Testis (tissue), 2 donors: ENCODE measurements around the gene RCAN2.

Source experiments
- CTCF ChIP-seq, 3 experiments: fragments of 450-650 bp in 2 of 3; fragments of 200-600 bp in 1 of 3; sonication (generic) in 1 of 3; IDR thresholded peaks; one replicate each; pipeline ENCODE4 v1.5.1; 2016 to 2019; ENCODE audit warnings: antibody characterized with exemption in 3 of 3, mild to moderate bottlenecking in 2 of 3, moderate library complexity in 1 of 3
- POLR2A ChIP-seq: fragments of 450-650 bp; IDR thresholded peaks from one replicate; pipeline ENCODE4 v1.6.1; 2017; ENCODE audit warnings: antibody characterized with exemption, mild to moderate bottlenecking, moderate library complexity

- TF ChIP-seq CTCF (IDR thresholded peaks at IDR 0.05) (no peak), POLR2A (no peak)
Observed at GRCh38 chr6:46465294-46466165, 25.7 kb downstream of the RCAN2 start.
